Suprapubic skin (tissue), 4 donors: ENCODE data around the gene FSTL4.

Experiments used
- CTCF ChIP-seq, 2 donors: fragments of 200-600 bp in 1 of 2; fragments of 450-650 bp in 1 of 2; sonication (generic) in 1 of 2; IDR thresholded peaks; one replicate each; pipeline ENCODE4 v1.5.1; 2016 to 2019; ENCODE audit warnings: antibody characterized with exemption in 2 of 2, mild to moderate bottlenecking in 1 of 2, moderate library complexity in 1 of 2
- EP300 ChIP-seq: sonication (generic); formaldehyde crosslinking; IDR thresholded peaks from one replicate; pipeline ENCODE4 v1.6.1; 2017; ENCODE audit warnings: antibody characterized with exemption
- POLR2A ChIP-seq, 2 donors: fragments of 450-650 bp; IDR thresholded peaks; one replicate each; pipeline ENCODE4 v1.6.1; 2017; ENCODE audit warnings: antibody characterized with exemption in 2 of 2, mild to moderate bottlenecking in 2 of 2, moderate library complexity in 2 of 2
- POLR2AphosphoS5 ChIP-seq, 3 donors: sonication (generic); formaldehyde crosslinking; IDR thresholded peaks; one replicate each; pipeline ENCODE4 v1.6.1; 2017; ENCODE audit warnings: antibody characterized with exemption in 3 of 3

GRCh38 chr5:133595465-133595864 is 16.9 kb downstream of the FSTL4 start:
- TF ChIP-seq POLR2A (IDR thresholded peaks at IDR 0.05) (no peak), CTCF (IDR thresholded peaks at IDR 0.05) (no peak), EP300 (no peak), POLR2AphosphoS5 (IDR thresholded peaks at IDR 0.05) (no peak)
